HG03196 (cell line): ENCODE measurements around the gene PPP1R7.
"Not testable (repeated sequence)": the region's sequence is repeated elsewhere in the genome, so short reads cannot be mapped to it uniquely, and the experiment has no call there.

Experiments used
- ATAC-seq: cut with Tn5 transposase; IDR thresholded peaks from one replicate; pipeline ENCODE4 v1.9.1; 2021; ENCODE audit not compliant: unreplicated experiment

The PPP1R7 gene

GRCh38 chr2:241191081-241191480 lies 40.8 kb downstream of the PPP1R7 start:
- ATAC-seq: no peak

GRCh38 chr2:241193271-241193670 lies 43.0 kb downstream of the PPP1R7 start:
- ATAC-seq: no peak

- no peak for ATAC-seq
Observed at GRCh38 chr2:241194811-241195210, 44.5 kb downstream of the PPP1R7 start.

GRCh38 chr2:241195506-241196130 lies 45.4 kb downstream of the PPP1R7 start:
- ATAC-seq: no peak

GRCh38 chr2:241197246-241197645 lies 47.0 kb downstream of the PPP1R7 start:
- ATAC-seq: not testable (repeated sequence)

- ATAC-seq: no peak
Observed at GRCh38 chr2:241197947-241198346, 47.7 kb downstream of the PPP1R7 start.

GRCh38 chr2:241198381-241199279 lies 48.4 kb downstream of the PPP1R7 start:
- no peak for ATAC-seq

- ATAC-seq: no peak
Observed at GRCh38 chr2:241199286-241199685, 49.0 kb downstream of the PPP1R7 start.

GRCh38 chr2:241199897-241200821 lies 49.9 kb downstream of the PPP1R7 start:
- ATAC-seq: no peak

- no peak for ATAC-seq
Observed at GRCh38 chr2:241200822-241201395, 50.6 kb downstream of the PPP1R7 start.

- ATAC-seq: no peak
Observed at GRCh38 chr2:241201445-241202267, 51.4 kb downstream of the PPP1R7 start.

- ATAC-seq: no peak
Observed at GRCh38 chr2:241202268-241202585, 52.0 kb downstream of the PPP1R7 start.

GRCh38 chr2:241202681-241203080 lies 52.4 kb downstream of the PPP1R7 start:
- ATAC-seq: no peak

- ATAC-seq: no peak
Observed at GRCh38 chr2:241203218-241204009, 53.1 kb downstream of the PPP1R7 start.

GRCh38 chr2:241204010-241204384 lies 53.7 kb downstream of the PPP1R7 start:
- no peak for ATAC-seq

- ATAC-seq: no peak
Observed at GRCh38 chr2:241204490-241204889, 54.2 kb downstream of the PPP1R7 start.

GRCh38 chr2:241205086-241205485 lies 54.8 kb downstream of the PPP1R7 start:
- no peak for ATAC-seq

- no peak for ATAC-seq
Observed at GRCh38 chr2:241207151-241207550, 56.9 kb downstream of the PPP1R7 start.

GRCh38 chr2:241207641-241208040 lies 57.4 kb downstream of the PPP1R7 start:
- ATAC-seq: no peak
